HG02981 (cell line): ENCODE results near the gene ADAM12.
"Not testable (repeated sequence)": the region's sequence is repeated elsewhere in the genome, so short reads cannot be mapped to it uniquely, and the experiment has no call there.

Experiments used
- ATAC-seq: cut with Tn5 transposase; IDR thresholded peaks from one replicate; pipeline ENCODE4 v1.9.1; 2021; ENCODE audit warnings: mild to moderate bottlenecking, moderate library complexity; ENCODE audit not compliant: unreplicated experiment

ADAM12 gene

GRCh38 chr10:126191192-126191591 lies 197.1 kb downstream of the ADAM12 start:
- ATAC-seq, result no peak

- no peak for ATAC-seq
These were observed 199.5 kb downstream of the ADAM12 start for GRCh38 chr10:126188679-126189200.

- no peak for ATAC-seq
These were observed 200.9 kb downstream of the ADAM12 start for GRCh38 chr10:126187399-126187798.

GRCh38 chr10:126186766-126187165 lies 201.5 kb downstream of the ADAM12 start:
- no peak for ATAC-seq

GRCh38 chr10:126185676-126186447 lies 202.4 kb downstream of the ADAM12 start:
- no peak for ATAC-seq

GRCh38 chr10:126181626-126182025 lies 206.7 kb downstream of the ADAM12 start:
- ATAC-seq, result no peak

- no peak for ATAC-seq
These were observed 208.6 kb downstream of the ADAM12 start for GRCh38 chr10:126179637-126180036.

GRCh38 chr10:126177417-126178030 lies 210.8 kb downstream of the ADAM12 start:
- ATAC-seq, result no peak

GRCh38 chr10:126175641-126176262 lies 212.5 kb downstream of the ADAM12 start:
- ATAC-seq, result no peak

GRCh38 chr10:126172755-126173154 lies 215.5 kb downstream of the ADAM12 start:
- ATAC-seq, result not testable (repeated sequence)

- no peak for ATAC-seq
These were observed 216.7 kb downstream of the ADAM12 start for GRCh38 chr10:126171555-126171954.

- no peak for ATAC-seq
These were observed 217.5 kb downstream of the ADAM12 start for GRCh38 chr10:126170776-126171175.

- ATAC-seq, result no peak
These were observed 217.9 kb downstream of the ADAM12 start for GRCh38 chr10:126170371-126170770.

- no peak for ATAC-seq
These were observed 218.4 kb downstream of the ADAM12 start for GRCh38 chr10:126169899-126170298.

GRCh38 chr10:126166797-126167196 lies 221.5 kb downstream of the ADAM12 start:
- ATAC-seq, result no peak

- no peak for ATAC-seq
These were observed 222.4 kb downstream of the ADAM12 start for GRCh38 chr10:126165874-126166273.

- no peak for ATAC-seq
These were observed 224.8 kb downstream of the ADAM12 start for GRCh38 chr10:126163506-126163905.

GRCh38 chr10:126161691-126162090 lies 226.6 kb downstream of the ADAM12 start:
- no peak for ATAC-seq

- no peak for ATAC-seq
These were observed 227.2 kb downstream of the ADAM12 start for GRCh38 chr10:126160971-126161630.

- no peak for ATAC-seq
These were observed 227.7 kb downstream of the ADAM12 start for GRCh38 chr10:126160571-126160970.
